CD4-positive, CD25-positive, alpha-beta regulatory T cell (primary cell): ENCODE data around the gene KIAA0319L. TPM values are rescaled to one million over a fixed set of nuclear protein-coding genes. Genes with fewer than 3 reads are reported as not detected.

Source experiments
- ATAC-seq, 2 donors: fragments of 150-1000 bp; cut with Tn5 transposase; one replicate each; pipeline ENCODE4 v1.10.0; 2021; ENCODE audit warnings: low read depth in 2 of 2, moderate number of reproducible peaks in 2 of 2, moderate library complexity in 1 of 2
- DNase-seq, 3 donors: peaks; one replicate each; pipeline versions ENCODE4 v3.0.0 to v3.0.0-alpha.2; 2012 to 2022; ENCODE audit warnings: mixed read lengths in 1 of 3
- H3K27ac ChIP-seq: one replicate; pipeline ENCODE4 v1.7.0; 2013; ENCODE audit warnings: mild to moderate bottlenecking, low read length; ENCODE audit not compliant: insufficient read depth, poor library complexity, severe bottlenecking
- H3K27me3 ChIP-seq: one replicate; pipeline ENCODE4 v1.7.0; 2013; ENCODE audit warnings: low read length; ENCODE audit not compliant: control insufficient read depth, insufficient read depth
- H3K36me3 ChIP-seq: one replicate; pipeline ENCODE4 v1.7.0; 2013; ENCODE audit warnings: mild to moderate bottlenecking, low read length, moderate library complexity; ENCODE audit not compliant: control insufficient read depth, insufficient read depth
- H3K4me1 ChIP-seq: 2 replicates; pipeline ENCODE4 v1.7.0; 2013; ENCODE audit warnings: mild to moderate bottlenecking, low read length; ENCODE audit not compliant: insufficient read depth, control insufficient read depth, poor library complexity, severe bottlenecking
- H3K4me3 ChIP-seq: one replicate; pipeline ENCODE4 v1.7.0; 2013; ENCODE audit warnings: low read depth, mild to moderate bottlenecking, low read length, moderate library complexity
- H3K9me3 ChIP-seq, 2 experiments: 1 replicate in 1 of 2; 2 replicates in 1 of 2; pipeline ENCODE4 v1.7.0; 2013; ENCODE audit warnings: low read length in 2 of 2, mild to moderate bottlenecking in 1 of 2, moderate library complexity in 1 of 2; ENCODE audit not compliant: control insufficient read depth in 2 of 2
- H3K27ac Mint-ChIP-seq, 3 donors: one replicate each; pipeline ENCODE4 v1.8.0; 2020 to 2022; ENCODE audit warnings: mild to moderate bottlenecking in 3 of 3, mixed read lengths in 3 of 3, moderate library complexity in 2 of 3
- H3K27me3 Mint-ChIP-seq: one replicate; pipeline ENCODE4 v1.8.0; 2022; ENCODE audit warnings: mild to moderate bottlenecking, mixed read lengths
- H3K36me3 Mint-ChIP-seq: one replicate; pipeline ENCODE4 v1.8.0; 2020; ENCODE audit warnings: mixed read lengths
- H3K4me1 Mint-ChIP-seq, 4 donors: one replicate each; pipeline ENCODE4 v1.8.0; 2020 to 2022; ENCODE audit warnings: mixed read lengths in 4 of 4, mild to moderate bottlenecking in 1 of 4
- H3K4me3 Mint-ChIP-seq, 4 donors: one replicate each; pipeline ENCODE4 v1.8.0; 2020 to 2022; ENCODE audit warnings: mild to moderate bottlenecking in 4 of 4, mixed read lengths in 4 of 4, moderate library complexity in 3 of 4
- H3K9me3 Mint-ChIP-seq, 7 donors: one replicate each; pipeline ENCODE4 v1.8.0; 2020 to 2022; ENCODE audit warnings: mixed read lengths in 7 of 7, mild to moderate bottlenecking in 3 of 7, moderate library complexity in 2 of 7
- polyA plus RNA-seq, 4 donors: library from polyadenylated mRNA; unstranded; fragments of 300-500 nt; fragmentation: Illumina TruSeq; gene quantifications; one replicate each; pipeline ENCODE4 v1.2.3, GENCODE V29; 2021
- total RNA-seq: library from RNA; stranded (reverse); gene quantifications from one replicate; pipeline ENCODE4 v1.2.3, GENCODE V29; 2022

KIAA0319L gene
- total and polyA plus RNA-seq, 5 donors from 2014 or later = 16.2 to 72.4 (median 17.6) TPM

DNA sequence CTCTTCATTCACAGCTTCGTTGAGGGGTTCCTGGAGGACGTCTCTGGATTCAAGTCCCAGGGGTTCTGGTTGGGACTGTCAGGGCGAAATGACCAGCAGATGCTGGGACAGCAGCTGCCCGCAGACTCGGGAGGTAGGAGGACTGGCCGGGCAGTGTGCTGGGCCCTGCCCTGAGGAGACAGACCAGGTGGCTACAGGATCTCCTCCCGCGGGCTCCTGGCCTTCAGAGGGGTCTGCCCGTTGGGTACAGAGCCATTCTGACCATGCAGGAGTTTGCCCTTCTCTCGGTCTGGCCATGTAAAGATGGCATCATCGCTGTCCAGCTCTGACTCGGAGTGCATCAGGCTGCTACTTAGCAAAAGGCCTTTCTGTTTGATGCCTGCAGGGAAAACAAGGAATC is 122.5 kb downstream of the KIAA0319L start:
- Mint-ChIP-seq H3K9me3 (no peaks in the 10 kb centered on the region), H3K27ac (no peak overlapping the region), H3K36me3 (peaks cover 69% of the 10 kb centered on the region), H3K4me1 (peaks cover 9 to 18% (median 10%) of the 10 kb centered on the region in 4 donors), H3K27me3 (no peaks in the 10 kb centered on the region), H3K4me3 (no peak overlapping the region)
- Histone ChIP-seq H3K4me1 (no peaks in the 10 kb centered on the region), H3K4me3 (no peak overlapping the region), H3K27ac (no peak overlapping the region), H3K9me3 (no peaks in the 10 kb centered on the region), H3K27me3 (no peaks in the 10 kb centered on the region), H3K36me3 (peaks cover 56% of the 10 kb centered on the region)
- DNase-seq = no peak
- ATAC-seq = no peak

DNA sequence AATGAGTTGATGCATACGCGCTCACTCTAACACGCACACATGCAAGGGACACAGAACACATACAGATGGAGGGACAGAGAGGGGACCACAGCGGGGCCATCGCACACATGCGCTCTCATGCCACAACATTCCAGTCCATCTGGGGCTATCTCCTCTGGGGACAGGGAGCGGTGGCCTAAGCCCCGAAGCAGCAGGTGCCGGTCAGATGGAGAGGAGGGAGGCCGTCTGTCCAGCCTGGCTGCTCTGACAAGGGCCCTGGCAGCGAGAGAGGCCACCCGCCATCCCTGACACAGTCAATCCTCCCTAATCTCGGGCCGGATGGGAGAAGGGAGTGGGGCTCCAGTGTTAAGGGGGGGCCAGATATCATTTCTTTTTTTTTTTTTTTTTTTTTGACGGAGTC is 123.5 kb downstream of the KIAA0319L start:
- H3K36me3 Mint-ChIP-seq = peaks cover 63% of the 10 kb centered on the region
- no peaks in the 10 kb centered on the region for H3K27me3 Mint-ChIP-seq

DNA sequence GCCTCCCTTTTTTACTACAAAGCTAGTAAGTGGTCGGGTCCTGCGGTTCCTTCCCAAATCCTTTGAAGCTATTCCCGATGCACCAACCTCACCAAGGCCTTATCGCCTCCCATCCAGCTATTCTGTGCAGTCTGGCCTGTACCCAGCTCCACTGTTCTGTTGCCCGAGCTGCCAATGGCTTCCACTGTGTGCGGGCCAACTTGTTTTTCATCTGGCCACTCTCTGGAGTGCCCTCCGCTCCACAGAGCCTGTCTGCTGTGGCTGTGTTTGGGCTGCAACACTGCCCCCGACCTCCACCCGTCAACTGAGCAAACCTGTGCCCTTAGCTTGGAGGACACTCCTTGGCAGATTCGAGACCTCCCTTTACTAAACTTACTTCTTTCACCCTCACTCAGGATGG is 125.0 kb downstream of the KIAA0319L start:
- Mint-ChIP-seq H3K27me3 (no peaks in the 10 kb centered on the region), H3K4me1 (peaks cover 9 to 10% (median 9%) of the 10 kb centered on the region in 4 donors), H3K4me3 (no peak overlapping the region), H3K36me3 (peaks cover 52% of the 10 kb centered on the region), H3K27ac (no peak overlapping the region), H3K9me3 (no peaks in the 10 kb centered on the region)
- Histone ChIP-seq H3K36me3 (peaks cover 35% of the 10 kb centered on the region), H3K27ac (no peak overlapping the region), H3K4me1 (no peaks in the 10 kb centered on the region), H3K27me3 (no peaks in the 10 kb centered on the region), H3K9me3 (no peaks in the 10 kb centered on the region), H3K4me3 (no peak overlapping the region)
- DNase-seq = no peak
- ATAC-seq = no peak

More for the DNA sequence above, 123.5 kb downstream of the KIAA0319L start:
- H3K27ac Mint-ChIP-seq = peak overlapping the region in 1 of 3 donors; percentile 44
- no peak overlapping the region for H3K4me3 Mint-ChIP-seq
- DNase-seq (no peak), ATAC-seq (no peak)
- peaks cover 46% of the 10 kb centered on the region for H3K36me3 ChIP-seq
- H3K4me3 ChIP-seq = no peak overlapping the region
- no peaks in the 10 kb centered on the region for H3K9me3 Mint-ChIP-seq
- H3K4me1 ChIP-seq = no peaks in the 10 kb centered on the region
- no peaks in the 10 kb centered on the region for H3K27me3 ChIP-seq
- H3K9me3 ChIP-seq = no peaks in the 10 kb centered on the region
- peaks cover 9 to 18% (median 10%) of the 10 kb centered on the region in 4 donors for H3K4me1 Mint-ChIP-seq
- no peak overlapping the region for H3K27ac ChIP-seq

DNA sequence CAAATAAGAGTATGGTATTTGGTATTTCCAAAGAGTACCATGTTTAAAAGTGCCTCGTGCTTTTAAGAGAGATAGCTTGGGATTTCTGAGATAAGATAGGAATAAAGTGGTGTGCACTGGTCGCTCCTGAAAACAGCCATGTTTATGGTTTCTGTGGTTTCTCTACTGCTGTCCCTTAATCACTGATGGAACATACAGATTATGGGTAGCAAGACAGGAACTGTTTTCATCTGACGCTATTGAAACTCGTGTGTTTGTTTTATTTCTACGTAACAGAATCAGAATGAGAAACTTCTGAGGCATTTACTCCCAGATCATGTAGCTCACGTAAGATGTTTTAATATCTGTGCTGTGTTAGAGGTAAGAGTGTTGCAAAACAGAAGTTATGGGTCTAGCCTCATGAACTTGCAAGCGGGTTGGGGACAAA is 126.0 kb downstream of the KIAA0319L start:
- H3K4me1 Mint-ChIP-seq = peaks cover 9 to 13% (median 9%) of the 10 kb centered on the region in 4 donors
- peaks cover 26% of the 10 kb centered on the region for H3K36me3 ChIP-seq
- no peaks in the 10 kb centered on the region for H3K4me1 ChIP-seq
- no peaks in the 10 kb centered on the region for H3K9me3 ChIP-seq
- peak in 1 of 3 donors; percentile 7 for DNase-seq
- peaks cover 44% of the 10 kb centered on the region for H3K36me3 Mint-ChIP-seq
- H3K27ac Mint-ChIP-seq = peak overlapping the region; percentile 50 to 65 (median 58)
- peaks cover 0 to under 1% (median 0%) of the 10 kb centered on the region in 7 donors for H3K9me3 Mint-ChIP-seq
- no peak overlapping the region for H3K4me3 Mint-ChIP-seq
- H3K27me3 ChIP-seq = no peaks in the 10 kb centered on the region
- no peaks in the 10 kb centered on the region for H3K27me3 Mint-ChIP-seq
- H3K27ac ChIP-seq = no peak overlapping the region
- no peak overlapping the region for H3K4me3 ChIP-seq
- peak in 1 of 2 donors; percentile 20 for ATAC-seq

DNA sequence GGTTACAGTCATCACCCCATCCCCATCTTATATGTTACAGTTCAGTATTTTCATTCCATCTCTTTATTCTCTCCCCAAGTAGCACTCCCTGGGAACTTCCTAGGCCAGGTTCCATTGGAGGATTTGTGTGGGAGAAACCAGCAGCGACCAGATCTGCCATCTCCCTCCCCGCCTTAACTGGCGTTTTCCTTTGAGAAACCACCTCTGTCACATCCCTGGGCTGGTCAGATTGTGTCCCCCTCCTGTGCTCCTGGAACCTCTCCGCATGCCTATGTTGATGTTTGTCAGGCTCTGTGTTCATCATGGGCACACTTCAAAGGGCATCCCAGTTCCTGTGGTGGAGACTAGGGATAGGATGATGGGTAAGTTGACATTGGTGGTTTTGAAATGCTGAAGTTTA is 126.4 kb downstream of the KIAA0319L start:
- Histone ChIP-seq H3K9me3 (no peaks in the 10 kb centered on the region), H3K4me1 (no peaks in the 10 kb centered on the region), H3K27ac (no peak overlapping the region), H3K36me3 (peaks cover 23% of the 10 kb centered on the region), H3K4me3 (no peak overlapping the region), H3K27me3 (no peaks in the 10 kb centered on the region)
- no peak overlapping the region for H3K4me3 Mint-ChIP-seq
- peak overlapping the region in 2 of 3 donors; percentile 58 to 65 for H3K27ac Mint-ChIP-seq
- DNase-seq = no peak
- H3K9me3 Mint-ChIP-seq = peaks cover 0 to 2% (median 0%) of the 10 kb centered on the region in 7 donors
- ATAC-seq = no peak
- H3K27me3 Mint-ChIP-seq = no peaks in the 10 kb centered on the region
- peaks cover 44% of the 10 kb centered on the region for H3K36me3 Mint-ChIP-seq
- H3K4me1 Mint-ChIP-seq = peaks cover 9 to 17% (median 9%) of the 10 kb centered on the region in 4 donors

DNA sequence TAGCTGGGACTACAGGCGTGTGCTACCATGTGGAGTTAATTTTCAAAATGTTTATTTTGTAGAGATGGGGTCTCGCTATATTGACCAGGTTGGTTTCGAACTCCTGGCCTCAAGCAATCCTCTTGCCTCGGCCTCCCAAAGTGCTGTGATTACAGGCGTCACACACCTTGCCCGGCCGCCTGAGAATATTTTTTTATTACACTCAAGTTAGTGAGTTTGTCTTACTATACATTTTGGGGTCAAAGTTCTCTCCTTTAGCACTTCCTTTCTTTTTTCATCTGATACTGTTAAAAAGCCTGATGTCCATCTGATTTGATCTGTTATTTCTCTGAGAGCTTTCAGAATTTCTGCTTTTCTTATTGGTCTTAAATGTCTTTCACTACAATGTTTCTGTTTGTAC is 128.8 kb downstream of the KIAA0319L start:
- Mint-ChIP-seq H3K9me3 (peaks cover 0 to 2% (median 0%) of the 10 kb centered on the region in 7 donors), H3K27ac (no peak overlapping the region), H3K4me1 (peaks cover 8 to 20% (median 9%) of the 10 kb centered on the region in 4 donors), H3K27me3 (no peaks in the 10 kb centered on the region), H3K36me3 (peaks cover 24% of the 10 kb centered on the region), H3K4me3 (no peak overlapping the region)
- Histone ChIP-seq H3K4me3 (no peak overlapping the region), H3K36me3 (peaks cover 10% of the 10 kb centered on the region), H3K9me3 (no peaks in the 10 kb centered on the region), H3K27ac (no peak overlapping the region), H3K27me3 (no peaks in the 10 kb centered on the region), H3K4me1 (no peaks in the 10 kb centered on the region)
- DNase-seq = no peak
- ATAC-seq = no peak

DNA sequence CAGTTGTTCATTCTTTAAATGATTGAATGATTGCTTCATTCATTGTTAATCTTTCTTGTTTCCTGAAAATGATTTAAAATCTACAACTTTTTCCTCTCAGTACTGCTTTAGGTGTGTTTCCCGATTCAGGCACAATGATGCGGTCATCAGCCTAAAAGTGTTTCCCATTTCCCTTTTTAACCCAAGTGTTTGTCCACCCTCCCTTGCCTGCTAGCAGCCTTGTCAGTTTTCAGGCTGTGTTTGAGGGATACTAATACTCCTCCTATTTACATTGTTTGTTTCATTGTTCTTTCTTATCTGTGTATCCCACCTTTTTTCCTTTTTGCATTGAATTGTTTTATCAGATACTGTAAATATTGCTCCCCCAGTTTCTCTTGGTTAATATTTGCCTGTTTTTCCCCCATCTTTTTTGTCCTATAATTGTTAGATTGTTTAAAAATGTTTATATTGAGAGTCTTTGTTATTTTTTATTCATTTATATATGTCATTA is 131.1 kb downstream of the KIAA0319L start:
- Mint-ChIP-seq H3K4me1 (peaks cover under 1 to 16% (median 2%) of the 10 kb centered on the region in 4 donors), H3K27me3 (no peaks in the 10 kb centered on the region), H3K9me3 (peaks cover 0 to 2% (median 0%) of the 10 kb centered on the region in 7 donors), H3K4me3 (no peak overlapping the region), H3K27ac (peak overlapping the region in 2 of 3 donors; percentile 9 to 21), H3K36me3 (peaks cover 15% of the 10 kb centered on the region)
- no peak overlapping the region for H3K27ac ChIP-seq
- ATAC-seq = no peak
- no peak for DNase-seq
- H3K9me3 ChIP-seq = no peaks in the 10 kb centered on the region
- H3K36me3 ChIP-seq = no peaks in the 10 kb centered on the region
- H3K4me3 ChIP-seq = no peak overlapping the region
- no peaks in the 10 kb centered on the region for H3K27me3 ChIP-seq
- H3K4me1 ChIP-seq = no peaks in the 10 kb centered on the region

DNA sequence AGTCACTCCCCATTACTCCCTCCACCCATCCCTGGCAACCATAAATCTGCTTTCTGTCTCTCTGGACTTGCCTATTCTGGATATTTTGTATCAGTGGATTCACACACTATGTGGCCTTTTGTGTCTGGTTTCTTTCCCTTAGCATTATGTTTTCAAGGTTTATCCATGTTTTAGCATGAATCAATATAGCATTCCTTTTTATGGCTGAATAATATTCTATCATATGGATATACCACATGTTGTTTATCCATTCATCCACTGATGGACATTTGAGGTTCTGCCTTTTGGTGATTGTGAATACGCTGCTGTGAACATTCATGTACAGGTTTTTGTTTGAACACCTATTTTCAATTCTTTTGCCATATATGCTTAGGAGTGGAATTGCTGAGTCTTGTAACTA is 148.3 kb downstream of the KIAA0319L start:
- no peaks in the 10 kb centered on the region for H3K4me1 Mint-ChIP-seq
- no peaks in the 10 kb centered on the region for H3K27me3 Mint-ChIP-seq
- Histone ChIP-seq H3K27ac (no peak overlapping the region), H3K27me3 (no peaks in the 10 kb centered on the region), H3K4me1 (no peaks in the 10 kb centered on the region), H3K4me3 (no peak overlapping the region), H3K36me3 (peaks cover 45% of the 10 kb centered on the region), H3K9me3 (no peaks in the 10 kb centered on the region)
- H3K4me3 Mint-ChIP-seq = no peak overlapping the region
- H3K36me3 Mint-ChIP-seq = peaks cover 56% of the 10 kb centered on the region
- H3K9me3 Mint-ChIP-seq = no peaks in the 10 kb centered on the region
- DNase-seq (no peak), ATAC-seq (no peak)
- H3K27ac Mint-ChIP-seq = no peak overlapping the region
